NK-92 (cell line): Measurements from ENCODE around the gene ERC2.
"Not testable (repeated sequence)": the region's sequence is repeated elsewhere in the genome, so short reads cannot be mapped to it uniquely, and the experiment has no call there.

Experiments
- DNase-seq: peaks from one replicate; lab custom pipeline; 2025; ENCODE audit not compliant: unreplicated experiment; lab: John Stamatoyannopoulos, UW

The ERC2 gene

GRCh38 chr3:55518451-55518850 is 949.8 kb downstream of the ERC2 start:
- no peak for DNase-seq

- DNase-seq = no peak
Observed at GRCh38 chr3:55516392-55517030, 951.8 kb downstream of the ERC2 start.

- no peak for DNase-seq
Observed at GRCh38 chr3:55515550-55516246, 952.6 kb downstream of the ERC2 start.

- DNase-seq = no peak
Observed at GRCh38 chr3:55514962-55515361, 953.3 kb downstream of the ERC2 start.

GRCh38 chr3:55512571-55513343 is 955.5 kb downstream of the ERC2 start:
- no peak for DNase-seq

GRCh38 chr3:55511895-55512570 is 956.2 kb downstream of the ERC2 start:
- no peak for DNase-seq

- no peak for DNase-seq
Observed at GRCh38 chr3:55508335-55508734, 959.9 kb downstream of the ERC2 start.

- no peak for DNase-seq
Observed at GRCh38 chr3:55507808-55508207, 960.5 kb downstream of the ERC2 start.

GRCh38 chr3:55505776-55506175 is 962.5 kb downstream of the ERC2 start:
- DNase-seq = no peak

- DNase-seq = not testable (repeated sequence)
Observed at GRCh38 chr3:55505102-55505501, 963.2 kb downstream of the ERC2 start.

- no peak for DNase-seq
Observed at GRCh38 chr3:55501905-55502304, 966.4 kb downstream of the ERC2 start.

GRCh38 chr3:55500555-55501330 is 967.5 kb downstream of the ERC2 start:
- DNase-seq = no peak

- no peak for DNase-seq
Observed at GRCh38 chr3:55498520-55498919, 969.7 kb downstream of the ERC2 start.

- no peak for DNase-seq
Observed at GRCh38 chr3:55497250-55497649, 971.0 kb downstream of the ERC2 start.

- no peak for DNase-seq
Observed at GRCh38 chr3:55494976-55495375, 973.3 kb downstream of the ERC2 start.

- DNase-seq = no peak
Observed at GRCh38 chr3:55492976-55493375, 975.3 kb downstream of the ERC2 start.

GRCh38 chr3:55491296-55491816 is 976.9 kb downstream of the ERC2 start:
- no peak for DNase-seq

- DNase-seq = no peak
Observed at GRCh38 chr3:55490276-55490913, 977.9 kb downstream of the ERC2 start.

GRCh38 chr3:55489798-55490132 is 978.5 kb downstream of the ERC2 start:
- DNase-seq = no peak

- no peak for DNase-seq
Observed at GRCh38 chr3:55488398-55489055, 979.7 kb downstream of the ERC2 start.
